AG09319 (cell line): ENCODE results near the gene KRT85.

Experiments
- DNase-seq: peaks from one replicate; pipeline ENCODE4 v3.0.0-alpha.2; 2010; ENCODE audit warnings: low read depth; ENCODE audit errors: extremely low read depth
- TF ChIP-seq, protein P1 (sequence below): IDR thresholded peaks from 2 replicates; pipeline ENCODE4 v1.5.1; 2011; ENCODE audit warnings: low read depth, mild to moderate bottlenecking, inconsistent platforms, low read length, moderate library complexity

KRT85 gene

DNA sequence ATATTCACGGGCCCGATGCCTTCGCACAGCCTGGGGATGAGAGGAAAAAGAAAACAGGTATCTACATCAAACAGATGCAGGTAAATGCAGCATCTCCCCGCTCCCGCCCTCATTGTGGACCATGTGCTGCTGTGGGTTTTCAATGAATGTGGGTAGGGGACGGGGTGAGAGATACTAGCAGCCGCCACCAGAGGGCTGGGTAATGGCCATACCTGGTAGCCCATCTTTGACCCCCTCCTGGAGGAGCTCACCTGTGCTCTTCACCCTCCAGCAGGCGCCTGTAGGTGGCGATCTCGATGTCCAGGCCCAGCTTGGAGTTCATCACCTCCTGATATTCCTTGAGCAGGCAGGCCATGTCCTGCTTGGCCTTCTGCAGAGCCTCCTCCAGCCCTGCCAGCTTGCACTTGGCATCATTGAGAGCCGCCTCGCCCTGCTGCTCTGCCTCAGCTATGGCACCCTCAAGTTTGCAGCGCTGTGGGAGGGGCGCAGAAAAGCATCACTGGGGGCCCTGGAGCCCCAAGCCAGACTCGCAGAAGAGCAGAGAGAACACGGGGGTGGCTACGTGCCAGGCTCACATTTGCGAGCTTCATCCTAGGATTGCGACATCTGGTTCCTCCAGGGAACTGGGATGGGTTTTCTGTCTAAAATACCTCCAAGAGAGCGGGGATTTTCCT, 28.6 kb upstream of the KRT85 start:
- TF ChIP-seq, protein P1, sequence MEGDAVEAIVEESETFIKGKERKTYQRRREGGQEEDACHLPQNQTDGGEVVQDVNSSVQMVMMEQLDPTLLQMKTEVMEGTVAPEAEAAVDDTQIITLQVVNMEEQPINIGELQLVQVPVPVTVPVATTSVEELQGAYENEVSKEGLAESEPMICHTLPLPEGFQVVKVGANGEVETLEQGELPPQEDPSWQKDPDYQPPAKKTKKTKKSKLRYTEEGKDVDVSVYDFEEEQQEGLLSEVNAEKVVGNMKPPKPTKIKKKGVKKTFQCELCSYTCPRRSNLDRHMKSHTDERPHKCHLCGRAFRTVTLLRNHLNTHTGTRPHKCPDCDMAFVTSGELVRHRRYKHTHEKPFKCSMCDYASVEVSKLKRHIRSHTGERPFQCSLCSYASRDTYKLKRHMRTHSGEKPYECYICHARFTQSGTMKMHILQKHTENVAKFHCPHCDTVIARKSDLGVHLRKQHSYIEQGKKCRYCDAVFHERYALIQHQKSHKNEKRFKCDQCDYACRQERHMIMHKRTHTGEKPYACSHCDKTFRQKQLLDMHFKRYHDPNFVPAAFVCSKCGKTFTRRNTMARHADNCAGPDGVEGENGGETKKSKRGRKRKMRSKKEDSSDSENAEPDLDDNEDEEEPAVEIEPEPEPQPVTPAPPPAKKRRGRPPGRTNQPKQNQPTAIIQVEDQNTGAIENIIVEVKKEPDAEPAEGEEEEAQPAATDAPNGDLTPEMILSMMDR, result no peak
- DNase-seq, result no peak

DNA sequence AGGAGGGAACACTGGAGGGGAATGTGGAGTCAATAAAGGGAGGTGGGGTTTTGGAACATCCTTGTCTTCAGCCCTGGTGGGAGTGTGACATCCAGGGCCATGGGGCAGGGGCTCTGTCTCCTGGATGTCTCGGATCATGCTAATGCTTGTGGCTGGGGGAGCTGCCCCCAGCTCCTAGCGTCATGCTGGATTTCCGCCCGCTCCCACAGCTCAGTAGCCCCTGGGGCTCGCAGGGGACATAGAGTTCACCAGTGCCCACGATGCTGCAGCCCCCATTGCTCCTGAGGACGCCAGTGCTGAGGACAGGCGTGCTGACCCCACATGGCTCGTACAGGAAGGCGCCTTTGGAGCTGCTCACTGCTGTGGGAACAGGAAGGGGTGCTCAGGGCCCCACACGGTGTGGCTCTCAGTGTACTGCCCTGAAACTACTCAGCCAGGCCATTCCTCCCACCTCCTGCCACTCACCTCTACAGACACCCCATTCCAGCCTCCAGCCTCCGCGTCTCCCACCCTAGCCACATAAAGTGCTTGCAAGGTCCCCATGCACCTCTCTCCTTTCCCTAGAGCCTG, 27.6 kb upstream of the KRT85 start:
- DNase-seq, result no peak
- TF ChIP-seq, protein P1, result no peak

DNA sequence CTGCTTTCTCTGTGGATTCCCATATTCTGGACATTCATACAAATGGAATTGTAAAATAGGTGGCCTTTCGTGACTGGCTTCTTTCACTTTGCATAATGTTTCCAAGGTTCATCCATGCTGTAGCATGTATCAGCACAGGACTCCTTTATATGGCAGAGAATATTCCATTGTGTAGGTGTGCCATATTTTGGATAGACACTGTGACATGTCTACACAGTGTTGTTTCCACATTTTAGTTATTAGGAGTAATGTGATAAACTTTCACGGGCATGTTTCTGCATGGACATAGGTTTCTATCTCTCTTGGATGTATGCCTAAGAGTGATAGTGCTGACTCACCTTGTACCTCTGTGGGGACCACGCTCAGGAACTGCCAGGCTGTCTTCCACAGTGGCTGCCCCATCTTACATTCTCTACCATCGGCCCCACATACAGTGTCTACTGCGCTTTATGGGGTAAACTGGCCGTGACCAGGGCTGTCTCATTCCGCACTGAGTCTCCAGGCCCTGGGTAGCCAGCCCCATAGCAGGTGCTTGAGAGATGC, 25.3 kb upstream of the KRT85 start:
- TF ChIP-seq, protein P1, result no peak
- no peak for DNase-seq

DNA sequence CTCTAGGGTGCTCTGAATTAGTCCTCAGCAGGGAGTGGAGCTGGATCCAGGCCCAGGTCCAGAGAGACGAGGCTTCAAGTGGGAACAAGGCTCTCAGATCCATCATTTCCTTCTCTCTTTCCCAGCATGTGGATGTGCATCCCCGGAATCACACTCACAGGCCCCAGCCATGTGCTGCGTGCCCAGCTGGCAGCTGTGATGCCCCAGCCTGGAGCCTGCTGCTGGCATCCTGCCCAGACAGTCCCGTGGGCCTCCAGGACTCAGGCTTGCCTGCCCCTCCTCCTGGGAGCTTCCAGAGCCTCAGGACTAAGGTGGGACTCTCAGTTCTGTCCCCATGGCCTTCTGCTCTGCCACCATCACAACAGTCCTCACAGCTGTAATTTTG, 24.3 kb upstream of the KRT85 start:
- no peak for DNase-seq
- TF ChIP-seq, protein P1, result no peak

DNA sequence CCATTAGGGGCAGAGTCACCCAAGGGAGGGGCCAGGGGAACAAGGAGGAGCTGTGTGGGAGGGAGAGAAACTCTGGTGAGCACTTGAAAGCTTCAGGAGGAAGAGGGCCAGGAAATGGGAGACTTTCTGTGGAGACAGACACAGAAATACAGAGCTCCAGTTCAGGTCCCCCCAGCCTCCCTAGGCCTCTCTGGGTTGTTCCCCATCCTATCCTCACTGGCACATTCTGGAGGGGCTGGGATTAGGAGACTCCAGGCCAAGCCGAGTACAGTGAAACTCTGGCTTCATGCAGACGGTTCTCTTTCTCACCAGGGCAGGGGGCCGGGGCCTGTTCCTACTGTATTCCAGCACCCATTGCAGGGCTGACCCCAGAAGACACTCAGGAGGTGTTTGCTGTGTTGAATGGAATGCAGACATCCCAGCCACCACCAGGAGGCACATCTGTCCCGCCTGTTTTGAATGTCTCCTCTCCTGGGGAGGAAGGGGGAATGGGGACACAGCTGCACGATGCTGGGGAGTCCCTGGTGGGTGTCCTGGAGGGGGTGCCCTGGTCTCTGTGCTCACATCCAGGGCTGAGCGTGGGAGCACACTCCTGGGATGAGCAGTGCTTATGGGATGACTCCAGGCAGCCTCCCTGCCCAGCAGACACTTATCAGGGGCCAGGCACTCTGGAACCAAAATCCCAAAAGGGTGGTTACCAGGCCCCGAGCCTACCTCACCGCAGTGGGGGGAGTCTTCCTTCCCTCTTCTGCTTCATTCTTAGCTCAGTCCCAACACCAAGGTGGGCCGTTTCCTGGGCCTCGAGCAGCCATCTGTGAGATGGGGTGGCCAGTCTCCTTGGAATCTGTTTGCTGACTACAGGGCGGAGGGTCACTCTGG, 23.7 kb upstream of the KRT85 start:
- TF ChIP-seq, protein P1, result peak; percentile 43
- no peak for DNase-seq

DNA sequence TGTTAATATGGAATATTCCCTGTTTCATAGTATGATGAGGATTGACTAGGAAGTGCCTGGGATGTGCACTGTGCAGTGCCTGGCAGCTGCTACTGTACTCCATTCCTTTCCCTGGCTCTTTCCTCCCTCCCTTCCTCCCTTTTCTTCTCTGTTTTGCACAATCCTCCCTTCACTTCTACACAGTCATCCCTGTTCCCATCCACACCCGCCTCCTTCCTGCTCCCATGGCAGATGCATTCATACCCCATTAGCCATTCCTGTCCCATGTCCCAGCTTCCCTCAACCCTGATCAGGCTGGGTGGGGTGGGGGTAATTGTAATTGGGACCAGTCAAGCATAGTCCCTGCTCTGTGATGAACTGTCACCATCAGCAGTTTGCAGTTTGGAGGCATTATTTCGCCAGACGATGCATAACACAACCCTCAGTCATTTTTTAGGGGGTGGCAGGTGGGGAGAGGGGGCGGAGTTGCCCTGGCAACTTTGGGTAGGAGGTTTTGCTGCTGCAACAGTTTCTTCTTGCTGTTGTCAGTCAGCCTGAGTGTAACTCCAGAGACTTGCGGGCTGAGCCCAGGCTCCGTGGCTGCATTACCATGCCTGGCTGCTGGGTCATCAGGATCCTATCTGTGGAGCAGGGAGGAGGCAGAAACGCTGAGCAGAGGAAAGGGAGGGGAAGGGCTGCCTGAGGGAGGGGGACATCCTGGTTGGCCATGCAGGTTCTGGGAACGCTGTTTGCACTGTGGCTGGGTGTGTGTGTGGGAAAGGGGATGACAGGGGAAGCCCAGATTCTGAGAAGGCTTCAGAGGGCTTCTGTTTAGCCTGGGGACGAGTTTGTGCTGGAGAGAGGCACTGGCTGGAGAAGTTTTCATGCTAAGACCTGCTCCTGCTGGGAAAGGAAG, 22.3 kb upstream of the KRT85 start:
- DNase-seq, result no peak
- TF ChIP-seq, protein P1, result no peak
